ENCODE measurements around the gene CEP41. TPM values are rescaled to one million over a fixed set of nuclear protein-coding genes. Genes with fewer than 3 reads are reported as not detected.

Gene CEP41
- 3.2 TPM for total RNA-seq (2013)
- polyA plus RNA-seq (1 to 10 TPM; 2.9 to 8.5 (median 7.2) TPM), polyA minus RNA-seq (0.97 and 1.9 TPM in 2 replicates), total RNA-seq (0.46 to 9.1 (median 2.3) reads per million in 11 experiments)

- H3K4me1 Mint-ChIP-seq: peaks cover 20% of the 10 kb centered on the region
- intact Hi-C loops (cut with micrococcal nuclease): no loop called here
- no peak for TF ChIP-seq CTCF (IDR thresholded peaks at IDR 0.05)
These were observed at the start of gene CEP41 for GRCh38 chr7:130440527-130441365. CEP41 (minus strand) TSS chr7:130441016; CDS start chr7:130440966, 50 bp downstream.

GRCh38 chr7:130490311-130490791, 49.5 kb upstream of the CEP41 start:
- Mint-ChIP-seq H3K4me1 (peaks cover 55% of the 10 kb centered on the region), H3K27me3 (ENCODE audit: low read depth in 3 of 3) (peaks cover 62 to 79% (median 69%) of the 10 kb centered on the region in 3 donors), H3K9me3 (peaks cover 18 to 28% (median 26%) of the 10 kb centered on the region in 7 donors), H3K4me3 (peak overlapping the region; percentile 79 to 98), H3K36me3 (peaks cover 4% of the 10 kb centered on the region in 2 donors), H3K27ac (no peak overlapping the region)
- Histone ChIP-seq H3K79me2 (ENCODE audit: insufficient read depth, low read length) (no peaks in the 10 kb centered on the region), H4K20me1 (ENCODE audit: insufficient read depth, low read length) (no peaks in the 10 kb centered on the region), H3K9ac (ENCODE audit: insufficient read depth, low read length, poor library complexity, severe bottlenecking) (no peak overlapping the region), H3K9me3 (replicated peaks in 1 of 2; ENCODE audit: control insufficient read depth in 1 of 2, insufficient read depth in 1 of 2, low read length in 2 of 2) (peaks cover 19 to 30% of the 10 kb centered on the region in 2 donors), H2AFZ (ENCODE audit: insufficient read depth, low read depth, low read length, poor library complexity, severe bottlenecking) (no peak overlapping the region), H3K4me3 (replicated peaks in 1 of 3; ENCODE audit: low read depth in 2 of 3, low read length in 3 of 3) (peak overlapping the region; percentile 2 to 70 (median 19)), H3K4me2 (replicated peaks; ENCODE audit: extremely low read depth, low read length, poor library complexity, severe bottlenecking) (peak overlapping the region; percentile 70), H3K27ac (ENCODE audit: low read depth in 1 of 2, low read length in 2 of 2) (no peak overlapping the region), H3K27me3 (ENCODE audit: control insufficient read depth in 2 of 2, insufficient read depth in 2 of 2, low read length in 2 of 2) (peaks cover 26 to 65% of the 10 kb centered on the region in 2 donors), H3K4me1 (ENCODE audit: control insufficient read depth in 1 of 2, insufficient read depth in 2 of 2, low read length in 2 of 2) (peaks cover 50 to 55% of the 10 kb centered on the region in 2 donors), H3K36me3 (replicated peaks in 1 of 2; ENCODE audit: control insufficient read depth in 1 of 2, insufficient read depth in 2 of 2, low read length in 2 of 2) (no peaks in the 10 kb centered on the region)
- intact Hi-C loops (cut with micrococcal nuclease): no loop called here
- no peak for TF ChIP-seq CTCF (IDR thresholded peaks at IDR 0.05)
- 51% methylated on average over 18 of the region's 21 CpGs for WGBS (ENCODE audit: insufficient coverage)
- DNase-seq: peak in 1 of 3 donors; percentile 6

More at GRCh38 chr7:130440527-130441365, at the start of gene CEP41:
- Histone ChIP-seq H3K79me2 (ENCODE audit: insufficient read depth, low read length) (peaks cover 12% of the 10 kb centered on the region), H3K27ac (ENCODE audit: low read depth in 1 of 2, low read length in 2 of 2) (peak within 1 kb of the TSS; percentile 37 to 73), H2AFZ (ENCODE audit: insufficient read depth, low read depth, low read length, poor library complexity, severe bottlenecking) (peak within 1 kb of the TSS; percentile 99), H3K9me3 (replicated peaks in 1 of 2; ENCODE audit: control insufficient read depth in 1 of 2, insufficient read depth in 1 of 2, low read length in 2 of 2) (no peaks in the 10 kb centered on the region), H3K4me3 (replicated peaks in 1 of 3; ENCODE audit: low read depth in 2 of 3, low read length in 3 of 3) (peak within 1 kb of the TSS; percentile 83 to 97 (median 96)), H3K4me2 (replicated peaks; ENCODE audit: extremely low read depth, low read length, poor library complexity, severe bottlenecking) (peak within 1 kb of the TSS; percentile 79), H3K27me3 (ENCODE audit: control insufficient read depth in 2 of 2, insufficient read depth in 2 of 2, low read length in 2 of 2) (no peaks in the 10 kb centered on the region), H3K4me1 (ENCODE audit: control insufficient read depth in 1 of 2, insufficient read depth in 2 of 2, low read length in 2 of 2) (peaks cover 11 to 12% of the 10 kb centered on the region in 2 donors), H3K36me3 (replicated peaks in 1 of 2; ENCODE audit: control insufficient read depth in 1 of 2, insufficient read depth in 2 of 2, low read length in 2 of 2) (no peaks in the 10 kb centered on the region), H3K9ac (ENCODE audit: insufficient read depth, low read length, poor library complexity, severe bottlenecking) (peak within 1 kb of the TSS; percentile 68), H4K20me1 (ENCODE audit: insufficient read depth, low read length) (no peaks in the 10 kb centered on the region)
- DNase-seq: peak; percentile 86 to 88 (median 87)
- Mint-ChIP-seq H3K27me3 (ENCODE audit: low read depth in 3 of 3) (peaks cover 2 to 5% (median 2%) of the 10 kb centered on the region in 3 donors), H3K36me3 (no peaks in the 10 kb centered on the region), H3K9me3 (peaks cover 0 to 2% (median 0%) of the 10 kb centered on the region in 7 donors), H3K27ac (peak within 1 kb of the TSS; percentile 61 to 96 (median 90)), H3K4me3 (peak within 1 kb of the TSS; percentile 96 to 99)
- 5% methylated on average over 48 of the region's 61 CpGs for WGBS (ENCODE audit: insufficient coverage)

Data from CD14-positive monocyte (primary cell).